ENCODE results near the gene PEX11B. TPM values are rescaled to one million over a fixed set of nuclear protein-coding genes. Genes with fewer than 3 reads are reported as not detected.

Gene PEX11B
- total and polyA plus RNA-seq, 2 experiments from 2014 or later, result 7.4 to 9.1 TPM

- Histone ChIP-seq H4K20me1 (replicated peaks; ENCODE audit: insufficient read depth) (no peaks in the 10 kb centered on the region), H3K4me1 (ENCODE audit: insufficient read depth) (peaks cover 33% of the 10 kb centered on the region), H3K4me2 (peak overlapping the region; percentile 93), H3F3A (replicated peaks; ENCODE audit: low read depth) (peaks cover 4% of the 10 kb centered on the region; the same call in 1 of the 2 replicates), H2AFZ (peak overlapping the region; percentile 93), H3K27me3 (ENCODE audit: insufficient read depth) (peaks cover 68% of the 10 kb centered on the region), H3K4me3 (peak overlapping the region; percentile 90), H3K36me3 (ENCODE audit: insufficient read depth) (no peaks in the 10 kb centered on the region), H3K9me2 (ENCODE audit: insufficient read depth) (no peaks in the 10 kb centered on the region), H3K79me2 (replicated peaks; ENCODE audit: insufficient read depth) (no peaks in the 10 kb centered on the region), H3K27ac (ENCODE audit: low read depth) (no peak overlapping the region)
- Mint-ChIP-seq H3K9me3 (peaks cover 2% of the 10 kb centered on the region; the same call in 2 of the 3 replicates), H3K27ac (no peak overlapping the region), H3K4me3 (peak overlapping the region; percentile 95), H3K4me1 (peaks cover 33% of the 10 kb centered on the region), H3K27me3 (ENCODE audit: insufficient read depth, low read depth, poor library complexity) (peaks cover 71% of the 10 kb centered on the region), H3K36me3 (ENCODE audit: low read depth) (no peaks in the 10 kb centered on the region; the same call in 2 of the 3 replicates)
- peak; percentile 6 for ATAC-seq
- peak; percentile 54 for DNase-seq (ENCODE audit: low spot score)
- TF ChIP-seq ETS1 (IDR thresholded peaks at IDR 0.05) (no peak), EZH2phosphoT487 (IDR thresholded peaks at IDR 0.05; ENCODE audit: unreplicated experiment) (peak; percentile 55), EZH2 (IDR thresholded peaks at IDR 0.05; ENCODE audit: low read depth, unreplicated experiment) (peak; percentile 76)
Observed at GRCh38 chr1:145961425-145962156, 43.1 kb upstream of the PEX11B start.

- ATAC-seq, result no peak
- TF ChIP-seq NANOG (IDR thresholded peaks at IDR 0.05; ENCODE audit: borderline replicate concordance), result no peak
- TF ChIP-seq, protein P1, sequence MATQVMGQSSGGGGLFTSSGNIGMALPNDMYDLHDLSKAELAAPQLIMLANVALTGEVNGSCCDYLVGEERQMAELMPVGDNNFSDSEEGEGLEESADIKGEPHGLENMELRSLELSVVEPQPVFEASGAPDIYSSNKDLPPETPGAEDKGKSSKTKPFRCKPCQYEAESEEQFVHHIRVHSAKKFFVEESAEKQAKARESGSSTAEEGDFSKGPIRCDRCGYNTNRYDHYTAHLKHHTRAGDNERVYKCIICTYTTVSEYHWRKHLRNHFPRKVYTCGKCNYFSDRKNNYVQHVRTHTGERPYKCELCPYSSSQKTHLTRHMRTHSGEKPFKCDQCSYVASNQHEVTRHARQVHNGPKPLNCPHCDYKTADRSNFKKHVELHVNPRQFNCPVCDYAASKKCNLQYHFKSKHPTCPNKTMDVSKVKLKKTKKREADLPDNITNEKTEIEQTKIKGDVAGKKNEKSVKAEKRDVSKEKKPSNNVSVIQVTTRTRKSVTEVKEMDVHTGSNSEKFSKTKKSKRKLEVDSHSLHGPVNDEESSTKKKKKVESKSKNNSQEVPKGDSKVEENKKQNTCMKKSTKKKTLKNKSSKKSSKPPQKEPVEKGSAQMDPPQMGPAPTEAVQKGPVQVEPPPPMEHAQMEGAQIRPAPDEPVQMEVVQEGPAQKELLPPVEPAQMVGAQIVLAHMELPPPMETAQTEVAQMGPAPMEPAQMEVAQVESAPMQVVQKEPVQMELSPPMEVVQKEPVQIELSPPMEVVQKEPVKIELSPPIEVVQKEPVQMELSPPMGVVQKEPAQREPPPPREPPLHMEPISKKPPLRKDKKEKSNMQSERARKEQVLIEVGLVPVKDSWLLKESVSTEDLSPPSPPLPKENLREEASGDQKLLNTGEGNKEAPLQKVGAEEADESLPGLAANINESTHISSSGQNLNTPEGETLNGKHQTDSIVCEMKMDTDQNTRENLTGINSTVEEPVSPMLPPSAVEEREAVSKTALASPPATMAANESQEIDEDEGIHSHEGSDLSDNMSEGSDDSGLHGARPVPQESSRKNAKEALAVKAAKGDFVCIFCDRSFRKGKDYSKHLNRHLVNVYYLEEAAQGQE (IDR thresholded peaks at IDR 0.05; ENCODE audit: unreplicated experiment), result no peak
- TF ChIP-seq EZH2 (IDR thresholded peaks at IDR 0.05; ENCODE audit: low read depth, unreplicated experiment), result no peak
- H3K27me3 Mint-ChIP-seq (ENCODE audit: insufficient read depth, low read depth, poor library complexity), result peaks cover 72% of the 10 kb centered on the region
- Histone ChIP-seq H3K9me2 (ENCODE audit: insufficient read depth) (no peaks in the 10 kb centered on the region), H3K27ac (ENCODE audit: low read depth) (no peak overlapping the region), H3K79me2 (replicated peaks; ENCODE audit: insufficient read depth) (no peaks in the 10 kb centered on the region), H2AFZ (peak overlapping the region; percentile 93), H3K4me3 (peak overlapping the region; percentile 90), H3F3A (replicated peaks; ENCODE audit: low read depth) (peaks cover 4% of the 10 kb centered on the region; the same call in 1 of the 2 replicates), H3K4me1 (ENCODE audit: insufficient read depth) (peaks cover 33% of the 10 kb centered on the region), H4K20me1 (replicated peaks; ENCODE audit: insufficient read depth) (no peaks in the 10 kb centered on the region), H3K36me3 (ENCODE audit: insufficient read depth) (no peaks in the 10 kb centered on the region), H3K4me2 (peak overlapping the region; percentile 93), H3K27me3 (ENCODE audit: insufficient read depth) (peaks cover 74% of the 10 kb centered on the region)
- peaks cover 33% of the 10 kb centered on the region for H3K4me1 Mint-ChIP-seq
- peaks cover 2% of the 10 kb centered on the region; the same call in 2 of the 3 replicates for H3K9me3 Mint-ChIP-seq
- H3K36me3 Mint-ChIP-seq (ENCODE audit: low read depth), result no peaks in the 10 kb centered on the region; the same call in 2 of the 3 replicates
- DNase-seq (ENCODE audit: low spot score), result peak; percentile 30
- peak overlapping the region; percentile 95 for H3K4me3 Mint-ChIP-seq
- H3K27ac Mint-ChIP-seq, result no peak overlapping the region
Observed at GRCh38 chr1:145961109-145961424, 42.5 kb upstream of the PEX11B start.
